Hepatocyte (in vitro differentiated cells): ENCODE measurements around the gene TMEM176A. TPM values are rescaled to one million over a fixed set of nuclear protein-coding genes. Genes with fewer than 3 reads are reported as not detected.

Experiments used
- DNase-seq: peaks from one replicate; pipeline ENCODE4 v3.0.0-alpha.2; 2016; ENCODE audit warnings: low spot score
- H2AFZ ChIP-seq: fragments of 200-600 bp; sonication (generic); 2 replicates; pipeline ENCODE4 v1.6.0; 2016; ENCODE audit warnings: antibody characterized with exemption, mild to moderate bottlenecking
- H3K27ac ChIP-seq: fragments of 200-600 bp; sonication (generic); 2 replicates; pipeline ENCODE4 v1.5.1; 2016; ENCODE audit warnings: mild to moderate bottlenecking
- H3K27me3 ChIP-seq: fragments of 200-600 bp; sonication (generic); 2 replicates; pipeline ENCODE4 v1.6.1; 2016
- H3K36me3 ChIP-seq: fragments of 200-600 bp; sonication (generic); replicated peaks from 2 replicates; pipeline ENCODE4 v1.5.1; 2016; ENCODE audit warnings: low read depth; ENCODE audit not compliant: insufficient read depth
- H3K4me1 ChIP-seq: fragments of 200-600 bp; sonication (generic); 2 replicates; pipeline ENCODE4 v1.5.1; 2016; ENCODE audit warnings: mild to moderate bottlenecking, moderate library complexity; ENCODE audit not compliant: insufficient read depth
- H3K4me2 ChIP-seq: fragments of 200-600 bp; sonication (generic); 2 replicates; pipeline ENCODE4 v1.6.0; 2016
- H3K4me3 ChIP-seq: fragments of 200-600 bp; sonication (generic); 2 replicates; pipeline ENCODE4 v1.5.1; 2016; ENCODE audit warnings: mild to moderate bottlenecking
- H3K79me2 ChIP-seq: fragments of 200-600 bp; sonication (generic); 2 replicates; pipeline ENCODE4 v1.6.0; 2017; ENCODE audit warnings: mild to moderate bottlenecking
- H3K9me2 ChIP-seq: fragments of 200-600 bp; sonication (generic); replicated peaks from 2 replicates; pipeline ENCODE4 v1.6.0; 2017; ENCODE audit warnings: mild to moderate bottlenecking; ENCODE audit not compliant: insufficient read depth
- H3K9me3 ChIP-seq: fragments of 200-600 bp; sonication (generic); 2 replicates; pipeline ENCODE4 v1.5.1; 2016; ENCODE audit warnings: low read depth, mild to moderate bottlenecking
- H4K20me1 ChIP-seq: fragments of 200-600 bp; sonication (generic); 2 replicates; pipeline ENCODE4 v1.6.0; 2016; ENCODE audit warnings: mild to moderate bottlenecking; ENCODE audit not compliant: insufficient read depth, poor library complexity, severe bottlenecking
- CTCF ChIP-seq: fragments of 200-600 bp; sonication (generic); IDR thresholded peaks from 2 replicates; pipeline ENCODE4 v1.5.1; 2016; ENCODE audit warnings: antibody characterized with exemption, mild to moderate bottlenecking; ENCODE audit not compliant: poor library complexity
- EZH2 ChIP-seq: fragments of 200-600 bp; sonication (generic); IDR thresholded peaks from 2 replicates; pipeline ENCODE4 v1.6.1; 2016; ENCODE audit warnings: antibody characterized with exemption, mild to moderate bottlenecking, borderline replicate concordance
- EZH2phosphoT487 ChIP-seq: fragments of 200-600 bp; sonication (generic); IDR thresholded peaks from one replicate; pipeline ENCODE4 v1.6.1; 2018; ENCODE audit warnings: antibody characterized with exemption, mild to moderate bottlenecking, low read depth, moderate library complexity; ENCODE audit not compliant: unreplicated experiment, severe bottlenecking
- WGBS: methylation state at CpG from one replicate; pipeline ENCODE4 v1.1.6; 2016; ENCODE audit warnings: low lambda C conversion rate; ENCODE audit errors: missing lambda C conversion rate; 5-methylcytosine and 5-hydroxymethylcytosine counted together
- polyA plus RNA-seq: library from polyadenylated mRNA; unstranded; fragments of >200 nt; fragmentation: Nextera tagmentation; extraction: Ambion mirVana; gene quantifications from 2 replicates; pipeline ENCODE4 v1.2.1, GENCODE V29; 2016
- total RNA-seq: library from RNA; depleted of rRNA; stranded (reverse); fragments of >200 nt; gene quantifications from 2 replicates; pipeline ENCODE4 v1.2.3, GENCODE V29; 2014

TMEM176A gene
- total and polyA plus RNA-seq, 2 experiments from 2014 or later, result 202 to 343 TPM

DNA sequence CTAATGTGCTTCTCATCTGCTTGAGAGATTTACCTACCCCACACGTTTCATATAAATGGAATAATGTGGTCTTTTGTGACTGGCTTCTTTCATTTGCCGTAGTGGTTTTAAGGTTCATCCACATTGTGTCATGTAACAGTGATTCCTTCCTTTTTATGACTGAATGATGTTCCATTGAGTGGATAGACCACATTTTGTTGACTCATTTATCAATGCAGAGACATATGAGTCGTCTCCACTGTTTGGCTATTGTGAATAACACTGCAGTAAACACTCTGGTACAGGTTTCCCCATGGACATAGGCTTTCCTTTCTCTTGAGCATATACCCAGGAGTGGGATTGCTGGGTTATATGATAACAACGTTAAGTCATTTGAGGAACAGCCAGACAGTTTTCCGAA, 49.7 kb downstream of the TMEM176A start:
- H3K9me3 ChIP-seq, result no peaks in the 10 kb centered on the region
- H3K27me3 ChIP-seq, result no peaks in the 10 kb centered on the region
- 83% methylated on average over 5 of the region's 5 CpGs for WGBS
- H3K79me2 ChIP-seq, result no peaks in the 10 kb centered on the region
- no peaks in the 10 kb centered on the region for H4K20me1 ChIP-seq
- no peak overlapping the region for H2AFZ ChIP-seq
- TF ChIP-seq EZH2, result no peak
- TF ChIP-seq CTCF, result no peak
- no peak for TF ChIP-seq EZH2phosphoT487
- no peak for DNase-seq
- no peak overlapping the region for H3K27ac ChIP-seq
- H3K4me2 ChIP-seq, result no peak overlapping the region
- H3K4me1 ChIP-seq, result peaks cover 7% of the 10 kb centered on the region
- H3K9me2 ChIP-seq, result no peaks in the 10 kb centered on the region
- H3K36me3 ChIP-seq, result no peaks in the 10 kb centered on the region
- no peak overlapping the region for H3K4me3 ChIP-seq

DNA sequence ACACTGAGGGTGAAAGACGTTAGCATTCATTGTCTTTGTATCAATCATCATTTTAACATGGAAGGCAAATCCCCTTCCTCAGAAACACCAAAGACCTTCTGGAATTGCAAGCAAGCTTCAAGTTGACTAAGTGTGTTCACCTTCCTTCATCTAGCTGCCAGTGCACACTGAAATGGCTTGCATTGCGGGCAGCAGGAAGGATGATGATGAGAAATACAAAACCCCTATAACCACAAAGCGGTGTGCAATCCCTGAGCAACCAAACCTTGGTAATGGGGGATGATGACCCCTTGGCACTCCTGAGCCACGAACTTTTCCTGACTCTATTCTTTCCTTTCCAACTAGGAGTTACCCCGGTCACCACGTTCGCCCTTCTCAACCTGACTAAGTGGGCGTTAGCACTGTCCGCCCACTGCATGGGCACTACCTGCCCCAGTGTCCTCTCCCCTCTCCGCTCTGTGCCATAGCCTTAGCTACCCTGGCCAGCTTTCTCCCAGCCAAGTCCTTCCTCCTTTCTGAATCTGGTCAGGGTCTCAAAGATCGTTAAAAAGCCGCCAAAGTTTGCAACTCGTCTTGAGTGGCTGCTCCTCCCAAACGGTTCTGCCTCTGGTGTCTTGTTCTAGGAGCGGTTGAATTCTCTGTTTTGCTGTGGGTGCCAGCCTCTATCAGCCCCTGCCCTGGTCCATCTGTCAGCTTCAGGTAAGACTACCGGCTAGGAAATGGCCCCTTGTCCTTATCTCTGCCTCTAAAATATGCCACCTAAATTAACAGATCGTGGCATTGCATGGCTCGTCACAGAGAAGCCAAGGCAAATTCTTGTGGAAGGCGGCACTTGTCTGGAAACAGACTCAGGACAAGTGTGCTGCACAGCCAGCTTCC, 51.2 kb downstream of the TMEM176A start:
- Histone ChIP-seq H3K36me3 (no peaks in the 10 kb centered on the region), H3K27me3 (no peaks in the 10 kb centered on the region), H4K20me1 (no peaks in the 10 kb centered on the region), H3K9me2 (no peaks in the 10 kb centered on the region), H3K9me3 (no peaks in the 10 kb centered on the region), H3K79me2 (no peaks in the 10 kb centered on the region), H3K4me2 (no peak overlapping the region), H3K4me1 (peaks cover 7% of the 10 kb centered on the region), H2AFZ (no peak overlapping the region), H3K27ac (no peak overlapping the region), H3K4me3 (no peak overlapping the region)
- no peak for DNase-seq
- no peak for TF ChIP-seq EZH2phosphoT487
- TF ChIP-seq EZH2, result no peak
- no peak for TF ChIP-seq CTCF
- WGBS, result 93% methylated on average over 19 of the region's 19 CpGs

- Histone ChIP-seq H3K4me2 (peak within 1 kb of the TSS; percentile 54), H3K36me3 (no peaks in the 10 kb centered on the region), H3K27me3 (no peaks in the 10 kb centered on the region), H3K4me1 (peaks cover 7% of the 10 kb centered on the region), H3K9me3 (no peaks in the 10 kb centered on the region), H3K27ac (no peak within 1 kb of the TSS), H3K79me2 (no peaks in the 10 kb centered on the region), H4K20me1 (no peaks in the 10 kb centered on the region), H2AFZ (no peak within 1 kb of the TSS), H3K9me2 (no peaks in the 10 kb centered on the region), H3K4me3 (no peak within 1 kb of the TSS)
- TF ChIP-seq EZH2, result no peak
- TF ChIP-seq CTCF, result no peak
- no peak for TF ChIP-seq EZH2phosphoT487
- WGBS, result 73% methylated on average over 8 of the region's 8 CpGs
- DNase-seq, result peak; percentile 38
Observed at GRCh38 chr7:150852371-150852905, 51.9 kb downstream of the TMEM176A start, which contains the start of gene AOC1. Gene AOC1 (plus strand): TSS chr7:150852517. CDS start chr7:150856471, 3,954 bp downstream.
